Activated T-helper 2 cell treated with anti-CD3 and anti-CD28 coated beads, Interferon-gamma antibody, Interleukin-2, Interleukin-4, amounts not matched to agents 10 μg/mL and 5 μg/mL and 100 μg/mL, durations not matched to agents 14 hours and 24 hours and 36 hours (primary cell): ENCODE data around the gene MEIS2. TPM values are rescaled to one million over a fixed set of nuclear protein-coding genes. Genes with fewer than 3 reads are reported as not detected.

Experiments used
- DNase-seq: peaks from one replicate; pipeline ENCODE4 v3.0.0; 2021; ENCODE audit warnings: low spot score
- H3K27ac Mint-ChIP-seq: one replicate; pipeline ENCODE4 v1.8.0; 2021; ENCODE audit warnings: mixed read lengths
- H3K27me3 Mint-ChIP-seq: one replicate; pipeline ENCODE4 v1.8.0; 2021; ENCODE audit warnings: low read depth, mixed read lengths
- H3K36me3 Mint-ChIP-seq: one replicate; pipeline ENCODE4 v1.8.0; 2021; ENCODE audit warnings: low read depth, mixed read lengths
- H3K4me1 Mint-ChIP-seq: one replicate; pipeline ENCODE4 v1.8.0; 2021; ENCODE audit warnings: low read depth, mixed read lengths
- H3K4me3 Mint-ChIP-seq: one replicate; pipeline ENCODE4 v1.8.0; 2021; ENCODE audit warnings: low read depth, mild to moderate bottlenecking, moderate library complexity, mixed read lengths
- H3K9me3 Mint-ChIP-seq: one replicate; pipeline ENCODE4 v1.8.0; 2021; ENCODE audit warnings: mixed read lengths
- intact Hi-C: fragments of 100-400 bp; cut with micrococcal nuclease; formaldehyde crosslinking; loops from one replicate; pipeline ENCODE4 v1.15.1; 2023
- total RNA-seq: library from RNA; stranded (reverse); gene quantifications from 2 replicates; pipeline ENCODE4 v1.2.3, GENCODE V29; 2022

MEIS2 gene
- total RNA-seq, 1 donor from 2014 or later, result not detected

DNA sequence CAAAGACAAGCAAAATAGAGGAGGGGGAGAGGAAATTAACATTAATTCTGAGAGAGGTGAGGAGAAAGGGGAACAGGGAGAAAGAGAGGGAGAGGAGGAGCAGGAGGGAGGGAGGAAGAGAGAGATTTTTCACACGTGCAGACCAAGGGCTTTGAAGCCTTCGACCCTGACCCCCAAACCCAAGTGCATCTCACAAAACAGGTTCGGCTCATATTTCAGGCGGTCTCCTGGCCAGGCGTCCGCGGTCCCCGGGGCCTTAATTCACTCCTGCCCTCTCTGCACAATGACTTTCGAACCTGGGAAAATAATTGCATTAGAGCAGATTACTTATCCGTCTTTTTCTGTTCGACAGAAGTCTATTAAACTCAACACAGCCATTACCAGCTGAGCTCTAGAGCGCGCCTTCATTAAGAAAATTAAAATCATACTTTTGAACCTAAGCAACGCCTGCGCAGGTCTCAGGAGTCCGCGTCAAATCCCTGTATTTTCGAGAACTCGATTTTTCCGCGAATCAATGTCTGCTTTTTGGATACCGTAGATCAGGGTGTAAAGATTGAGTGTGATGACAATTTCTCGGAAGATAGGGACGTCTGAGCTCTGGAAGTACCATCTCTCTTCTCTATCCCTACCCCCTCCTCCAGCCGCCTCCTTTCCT is 220.7 kb downstream of the MEIS2 start:
- Mint-ChIP-seq H3K27me3 (peaks cover 85% of the 10 kb centered on the region), H3K4me3 (no peak overlapping the region), H3K4me1 (no peaks in the 10 kb centered on the region), H3K9me3 (no peaks in the 10 kb centered on the region), H3K27ac (no peak overlapping the region), H3K36me3 (no peaks in the 10 kb centered on the region)
- intact Hi-C loops, result loop anchor here (5.0 kb wide), 1 partner anchor 1013 kb away; no protein-coding TSS in a partner anchor
- DNase-seq, result no peak

DNA sequence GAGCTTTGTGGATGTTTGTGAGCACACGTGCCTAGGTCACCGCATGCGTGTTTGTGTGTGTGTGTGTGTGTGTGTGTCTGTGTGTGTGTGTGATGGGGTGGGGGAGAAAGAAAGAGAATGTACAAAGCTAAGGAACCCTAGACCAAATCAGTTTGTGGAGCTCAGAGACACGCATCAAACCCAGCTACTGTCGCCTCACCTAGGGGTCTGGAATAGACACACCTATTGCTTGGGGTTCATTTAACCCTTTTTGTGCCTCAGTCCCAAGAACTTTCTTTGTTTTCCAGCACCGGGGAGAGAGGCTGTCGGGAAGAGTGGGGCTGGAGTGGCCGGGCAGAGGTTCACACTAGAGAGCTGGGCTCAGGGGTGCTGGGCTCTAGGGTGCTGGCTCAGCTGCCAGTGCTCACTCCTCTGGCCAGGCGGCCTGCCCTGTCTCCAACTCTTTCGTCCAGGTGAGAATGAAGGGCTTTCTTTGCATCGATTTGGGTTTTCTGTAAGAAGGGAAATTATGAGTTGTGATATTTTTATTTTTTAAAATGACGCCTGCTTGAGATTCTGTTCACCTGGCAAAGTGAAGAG is 221.6 kb downstream of the MEIS2 start:
- no peaks in the 10 kb centered on the region for H3K9me3 Mint-ChIP-seq
- H3K4me1 Mint-ChIP-seq, result no peaks in the 10 kb centered on the region
- intact Hi-C loops, result no loop called here
- no peaks in the 10 kb centered on the region for H3K36me3 Mint-ChIP-seq
- peaks cover 76% of the 10 kb centered on the region for H3K27me3 Mint-ChIP-seq
- no peak overlapping the region for H3K4me3 Mint-ChIP-seq
- DNase-seq, result no peak
- H3K27ac Mint-ChIP-seq, result no peak overlapping the region

DNA sequence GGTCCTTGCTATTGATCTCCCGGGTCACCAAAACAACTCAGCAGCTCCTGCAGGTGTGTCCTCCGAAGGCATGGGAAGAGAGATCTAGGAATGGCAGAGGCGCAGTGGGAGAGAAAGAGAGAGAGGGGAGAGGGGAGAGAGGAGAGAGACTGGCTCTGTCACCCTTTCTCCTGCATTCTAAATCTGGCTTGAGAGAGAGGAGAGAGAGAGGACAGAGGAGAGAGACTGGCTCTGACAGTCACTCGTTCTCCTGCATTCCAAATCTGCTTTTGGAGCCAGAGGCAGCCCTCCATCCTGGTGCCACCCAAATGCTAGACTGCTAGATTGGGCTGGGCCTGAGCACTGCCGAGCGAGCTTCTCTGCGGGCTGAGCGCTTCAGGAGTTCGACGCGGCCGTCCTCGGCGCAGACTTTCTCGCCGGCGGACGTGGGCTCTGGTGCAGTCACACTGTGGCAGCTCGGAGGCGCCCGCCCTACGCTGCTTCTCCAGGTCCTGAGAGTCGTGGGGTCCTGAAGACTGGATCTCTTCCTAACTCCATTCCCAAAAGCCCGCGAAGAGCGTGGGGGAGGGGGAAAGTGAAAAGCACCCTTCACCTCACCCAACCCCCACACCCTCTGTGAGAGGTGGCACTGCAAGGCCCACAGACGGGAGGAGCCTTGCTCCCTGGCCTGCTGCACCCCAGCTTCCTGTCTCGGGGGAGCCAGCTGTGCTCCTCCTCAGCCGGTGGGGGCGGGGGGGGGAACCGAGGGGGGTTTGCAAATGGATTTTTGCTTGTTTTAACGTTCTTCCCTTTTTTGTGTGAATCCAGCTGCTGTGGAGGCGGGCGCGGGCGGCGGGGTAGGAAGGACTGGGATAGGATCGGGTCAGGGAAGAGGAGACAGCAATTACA is 222.3 kb downstream of the MEIS2 start:
- Mint-ChIP-seq H3K4me1 (no peaks in the 10 kb centered on the region), H3K9me3 (no peaks in the 10 kb centered on the region), H3K27me3 (peaks cover 72% of the 10 kb centered on the region), H3K36me3 (no peaks in the 10 kb centered on the region), H3K27ac (no peak overlapping the region), H3K4me3 (no peak overlapping the region)
- DNase-seq, result no peak
- intact Hi-C loops, result no loop called here

DNA sequence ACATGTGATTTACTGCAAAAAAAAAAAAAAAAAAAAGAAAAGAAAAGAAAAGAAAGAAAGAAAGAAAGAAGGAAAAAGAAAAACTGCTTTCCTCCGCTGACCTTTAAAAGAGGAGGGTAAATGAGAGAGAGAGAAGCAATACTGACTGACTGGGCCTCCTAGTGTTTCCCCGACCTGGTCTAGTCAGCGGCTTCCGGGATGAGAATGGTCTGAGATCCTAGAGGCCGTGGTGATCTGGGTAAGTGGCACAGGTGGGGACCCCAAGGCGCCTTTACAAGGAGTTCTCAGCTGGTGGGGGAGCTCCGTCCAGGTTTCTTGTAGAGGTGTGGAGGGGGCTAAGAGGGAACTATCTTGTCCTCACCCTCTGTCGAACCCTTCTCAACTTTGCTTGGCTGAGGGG is 223.1 kb downstream of the MEIS2 start:
- Mint-ChIP-seq H3K27ac (no peak overlapping the region), H3K9me3 (no peaks in the 10 kb centered on the region), H3K4me3 (no peak overlapping the region), H3K27me3 (peaks cover 65% of the 10 kb centered on the region), H3K4me1 (no peaks in the 10 kb centered on the region), H3K36me3 (no peaks in the 10 kb centered on the region)
- intact Hi-C loops, result no loop called here
- no peak for DNase-seq

DNA sequence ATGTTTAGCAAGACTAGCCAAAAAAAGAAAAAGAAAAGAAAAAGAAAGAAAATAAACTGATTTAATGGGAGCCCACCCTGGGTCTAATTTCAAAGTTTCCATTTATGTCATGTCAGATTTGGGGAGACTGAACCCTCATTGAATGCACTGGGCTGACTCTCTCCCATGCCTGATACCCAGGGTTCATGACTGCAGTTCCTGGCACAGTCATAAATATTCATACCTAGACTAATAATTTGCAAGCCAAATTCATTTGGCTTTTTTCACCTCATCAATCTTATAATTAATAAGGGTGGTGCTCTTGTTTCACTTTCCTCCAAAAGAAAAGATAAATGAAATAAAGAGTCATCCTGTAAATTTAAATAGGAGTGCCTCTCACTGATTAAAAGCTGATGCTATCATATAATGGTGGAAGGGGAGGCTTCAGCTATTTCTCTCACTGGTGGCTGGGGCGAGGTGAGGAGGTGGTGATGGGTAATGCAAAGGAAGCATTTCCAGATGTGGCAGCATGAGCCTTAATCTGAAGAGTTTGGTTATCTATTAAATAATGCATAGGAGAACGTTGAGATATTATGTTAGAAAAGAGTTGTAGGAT is 224.5 kb downstream of the MEIS2 start:
- Mint-ChIP-seq H3K4me1 (no peaks in the 10 kb centered on the region), H3K27ac (no peak overlapping the region), H3K9me3 (no peaks in the 10 kb centered on the region), H3K36me3 (no peaks in the 10 kb centered on the region), H3K4me3 (no peak overlapping the region), H3K27me3 (peaks cover 50% of the 10 kb centered on the region)
- intact Hi-C loops, result no loop called here
- DNase-seq, result no peak

DNA sequence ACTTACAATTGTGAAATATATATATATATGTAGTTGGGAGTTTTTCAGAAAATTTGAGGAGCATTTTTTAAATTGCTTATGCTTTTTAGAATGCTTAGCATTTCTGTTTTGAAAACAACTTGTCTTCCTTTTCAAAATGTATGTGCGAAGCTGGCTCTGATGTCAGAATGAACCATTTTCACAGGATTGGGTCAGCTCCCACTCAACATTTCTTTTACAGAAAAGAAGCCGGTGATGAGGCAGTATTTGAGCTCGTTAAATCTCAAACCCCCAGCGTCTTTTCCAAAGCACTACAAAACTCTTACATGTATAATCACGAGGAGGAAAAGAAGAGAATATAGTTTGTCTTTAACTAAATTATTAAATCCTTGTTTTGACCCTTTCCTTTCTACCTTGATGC is 225.4 kb downstream of the MEIS2 start:
- Mint-ChIP-seq H3K27ac (no peak overlapping the region), H3K36me3 (no peaks in the 10 kb centered on the region), H3K9me3 (no peaks in the 10 kb centered on the region), H3K4me3 (no peak overlapping the region), H3K27me3 (peaks cover 44% of the 10 kb centered on the region), H3K4me1 (no peaks in the 10 kb centered on the region)
- no peak for DNase-seq
- intact Hi-C loops, result no loop called here

DNA sequence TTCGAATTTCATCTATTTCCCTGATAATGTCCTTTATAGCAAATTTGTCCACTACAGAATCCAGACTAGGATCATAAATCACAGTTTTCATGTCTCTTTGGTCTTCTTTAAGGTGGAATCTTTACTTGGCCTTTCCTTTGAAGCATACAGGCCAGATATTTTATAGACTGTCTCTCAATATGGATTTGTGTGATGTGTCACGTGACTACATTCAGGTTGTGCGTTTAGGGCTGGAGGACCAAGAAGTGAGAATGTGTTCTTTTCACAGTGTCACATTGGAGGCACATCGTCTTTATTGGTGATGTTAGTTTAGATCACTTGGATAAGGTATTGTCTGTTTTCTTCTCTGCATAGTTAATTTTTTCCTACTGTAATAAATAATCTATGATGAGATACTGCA is 232.9 kb downstream of the MEIS2 start:
- intact Hi-C loops, result no loop called here
- Mint-ChIP-seq H3K27me3 (no peaks in the 10 kb centered on the region), H3K9me3 (no peaks in the 10 kb centered on the region), H3K4me1 (no peaks in the 10 kb centered on the region), H3K36me3 (no peaks in the 10 kb centered on the region), H3K4me3 (no peak overlapping the region), H3K27ac (no peak overlapping the region)
- DNase-seq, result no peak

DNA sequence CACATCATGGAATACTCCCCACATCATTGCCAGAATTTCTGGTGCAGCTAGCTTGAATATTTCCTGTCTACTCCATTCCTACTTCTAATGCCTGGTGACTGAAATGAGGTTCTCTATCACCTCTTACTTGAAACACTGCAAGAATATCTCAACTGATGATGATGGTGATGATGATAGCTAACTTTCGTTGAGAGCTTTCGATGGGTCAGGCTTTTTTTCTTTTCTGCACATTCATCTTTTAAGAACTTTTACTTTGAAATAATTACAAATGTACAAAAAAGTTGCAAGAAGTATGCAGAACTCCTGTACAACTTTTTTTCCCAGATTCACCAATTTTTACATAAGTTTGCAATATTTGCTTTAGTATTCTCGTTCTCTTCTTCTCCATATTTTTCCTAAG is 233.5 kb downstream of the MEIS2 start:
- Mint-ChIP-seq H3K27me3 (no peaks in the 10 kb centered on the region), H3K4me3 (no peak overlapping the region), H3K4me1 (no peaks in the 10 kb centered on the region), H3K9me3 (no peaks in the 10 kb centered on the region), H3K27ac (no peak overlapping the region), H3K36me3 (no peaks in the 10 kb centered on the region)
- DNase-seq, result no peak
- intact Hi-C loops, result no loop called here

DNA sequence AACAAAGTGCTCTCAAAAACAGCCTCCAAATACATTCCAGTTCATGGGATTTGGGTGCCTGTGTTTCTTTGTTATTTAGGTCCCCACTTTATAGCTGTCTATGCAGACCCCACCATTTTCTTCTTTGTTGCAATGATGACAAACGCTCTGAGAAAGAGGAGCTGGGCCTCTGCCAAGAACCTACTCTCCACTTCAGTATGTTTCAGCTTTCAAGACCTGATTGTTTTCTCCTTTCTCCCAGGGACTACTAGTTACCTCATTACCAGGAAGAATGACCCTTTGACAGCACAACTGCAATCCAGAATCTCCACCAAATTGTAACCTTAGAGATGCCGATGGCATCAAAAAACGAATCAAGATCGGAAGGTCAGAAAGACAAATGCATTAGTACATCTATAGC is 236.8 kb downstream of the MEIS2 start:
- intact Hi-C loops, result no loop called here
- H3K9me3 Mint-ChIP-seq, result no peaks in the 10 kb centered on the region
- no peaks in the 10 kb centered on the region for H3K4me1 Mint-ChIP-seq
- no peak overlapping the region for H3K27ac Mint-ChIP-seq
- no peaks in the 10 kb centered on the region for H3K27me3 Mint-ChIP-seq
- DNase-seq, result no peak
- H3K36me3 Mint-ChIP-seq, result no peaks in the 10 kb centered on the region
- no peak overlapping the region for H3K4me3 Mint-ChIP-seq

DNA sequence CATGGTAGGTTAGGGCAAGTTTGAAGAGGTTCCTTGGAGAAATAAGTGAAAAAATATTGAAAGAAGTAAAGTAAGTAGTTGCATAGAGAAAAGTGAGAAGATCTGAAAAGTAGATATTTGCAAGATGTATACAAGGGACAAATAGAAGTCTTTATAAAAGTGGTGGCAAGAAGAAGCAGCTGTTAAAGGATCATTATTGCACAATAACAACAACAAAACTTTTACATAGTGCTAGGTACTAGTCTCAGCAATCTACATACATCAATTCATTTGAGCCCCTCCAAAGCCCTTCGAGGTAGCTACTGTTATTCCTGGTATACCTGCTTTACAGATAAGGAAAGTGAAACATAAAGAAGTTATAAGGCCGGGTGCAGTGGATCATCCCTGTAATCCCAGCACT is 239.6 kb downstream of the MEIS2 start:
- no peaks in the 10 kb centered on the region for H3K4me1 Mint-ChIP-seq
- intact Hi-C loops, result no loop called here
- H3K9me3 Mint-ChIP-seq, result no peaks in the 10 kb centered on the region
- H3K4me3 Mint-ChIP-seq, result no peak overlapping the region
- no peaks in the 10 kb centered on the region for H3K27me3 Mint-ChIP-seq
- no peak overlapping the region for H3K27ac Mint-ChIP-seq
- DNase-seq, result no peak
- no peaks in the 10 kb centered on the region for H3K36me3 Mint-ChIP-seq

DNA sequence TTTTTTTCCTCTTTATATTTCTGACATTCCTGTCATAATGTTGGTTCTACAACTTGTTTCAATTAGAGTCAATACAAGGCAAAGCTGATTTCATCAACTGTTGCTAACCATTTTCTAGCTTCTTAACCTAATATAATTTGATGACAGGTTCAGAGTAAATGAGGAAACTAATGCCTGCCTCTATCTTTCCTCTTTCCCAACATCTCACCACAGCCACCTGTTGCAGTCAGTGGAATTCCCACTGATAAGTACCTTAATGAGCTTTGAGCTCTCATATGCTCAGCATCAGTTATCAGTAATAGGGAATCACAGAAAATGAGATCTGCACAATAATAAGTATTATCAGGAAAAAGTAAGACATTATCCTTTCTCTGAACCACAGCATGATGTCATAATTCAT is 241.9 kb downstream of the MEIS2 start:
- H3K27ac Mint-ChIP-seq, result no peak overlapping the region
- intact Hi-C loops, result no loop called here
- no peak for DNase-seq
- no peaks in the 10 kb centered on the region for H3K27me3 Mint-ChIP-seq
- H3K4me1 Mint-ChIP-seq, result no peaks in the 10 kb centered on the region
- H3K9me3 Mint-ChIP-seq, result no peaks in the 10 kb centered on the region
- no peak overlapping the region for H3K4me3 Mint-ChIP-seq
- H3K36me3 Mint-ChIP-seq, result no peaks in the 10 kb centered on the region

DNA sequence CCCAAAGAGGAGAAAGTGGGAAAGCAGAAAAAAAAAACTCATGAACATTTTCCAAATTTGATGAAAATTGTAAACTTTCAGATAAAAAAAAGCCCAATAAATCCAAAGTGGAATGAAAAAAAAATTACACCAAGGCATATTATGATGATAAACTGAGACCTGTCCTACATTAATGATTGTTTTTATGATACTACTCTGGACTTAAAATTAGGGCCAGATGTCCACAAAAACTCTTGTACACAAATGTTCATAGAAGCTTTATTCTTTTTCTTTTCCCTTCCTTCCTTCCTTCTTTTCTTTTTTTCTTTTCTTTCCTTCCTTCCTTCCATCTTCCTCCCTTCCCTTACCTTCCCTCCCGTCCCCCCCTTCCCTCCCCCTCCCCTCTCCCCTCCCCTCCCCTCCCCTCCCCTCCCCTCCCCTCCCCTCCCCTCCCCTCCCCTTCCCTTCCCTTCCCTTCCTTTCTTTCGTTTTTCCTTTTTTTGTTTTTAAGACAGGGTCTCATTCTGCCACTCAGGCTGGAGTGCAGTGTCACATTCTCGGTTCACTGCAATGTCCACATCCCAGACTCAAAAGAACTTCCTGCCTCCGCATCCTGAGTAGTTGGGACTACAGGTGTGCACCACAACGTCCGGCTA is 243.9 kb downstream of the MEIS2 start:
- intact Hi-C loops, result no loop called here
- no peaks in the 10 kb centered on the region for H3K4me1 Mint-ChIP-seq
- no peaks in the 10 kb centered on the region for H3K36me3 Mint-ChIP-seq
- H3K4me3 Mint-ChIP-seq, result no peak overlapping the region
- no peaks in the 10 kb centered on the region for H3K27me3 Mint-ChIP-seq
- no peak overlapping the region for H3K27ac Mint-ChIP-seq
- no peak for DNase-seq
- no peaks in the 10 kb centered on the region for H3K9me3 Mint-ChIP-seq
